PC-3 (cell line): ENCODE data around the gene SP7. TPM values are rescaled to one million over a fixed set of nuclear protein-coding genes. Genes with fewer than 3 reads are reported as not detected.
"Not testable (repeated sequence)": the region's sequence is repeated elsewhere in the genome, so short reads cannot be mapped to it uniquely, and the experiment has no call there.

Source experiments
- ATAC-seq: fragments of 200-7000 bp; cut with Tn5 transposase; 2 replicates; pipeline ENCODE4 v1.9.1; 2020; ENCODE audit warnings: mild to moderate bottlenecking, moderate library complexity
- BruUV-seq: library from RNA; stranded (reverse); fragments of 400-500 nt; replicated peaks from 2 replicates; lab custom pipeline; 2021; lab: Mats Ljungman, UMichigan
- CTCF ChIA-PET: fragments of 300-600 bp; sonication (Branson Sonifier 250); formaldehyde crosslinking; loops from one replicate; lab custom pipeline; 2022; ENCODE audit warnings: antibody characterized with exemption; lab: Charles Lee
- POLR2A ChIA-PET: fragments of 300-600 bp; sonication (Branson Sonifier 250); formaldehyde crosslinking; loops from one replicate; lab custom pipeline; 2022; ENCODE audit warnings: antibody characterized with exemption; ENCODE audit not compliant: unreplicated experiment; lab: Charles Lee
- DNase-seq: peaks from one replicate; pipeline ENCODE4 v3.0.0-alpha.2; 2015
- H2AFZ ChIP-seq: fragments of 300-600 bp; sonication (generic); 2 replicates; pipeline ENCODE4 v1.6.0; 2016; ENCODE audit warnings: antibody characterized with exemption, low read length
- H3F3A ChIP-seq: fragments of 300-600 bp; sonication (generic); one replicate; pipeline ENCODE4 v1.6.0; 2017; ENCODE audit warnings: antibody characterized with exemption, low read length, control low read depth, mild to moderate bottlenecking; ENCODE audit not compliant: unreplicated experiment
- H3K27ac ChIP-seq: fragments of 300-600 bp; sonication (generic); 2 replicates; pipeline ENCODE4 v1.5.1; 2016; ENCODE audit warnings: mild to moderate bottlenecking, low read length
- H3K27me3 ChIP-seq: fragments of 300-600 bp; sonication (generic); 2 replicates; pipeline ENCODE4 v1.6.1; 2016; ENCODE audit warnings: low read length, mixed read lengths
- H3K36me3 ChIP-seq: fragments of 300-600 bp; sonication (generic); 2 replicates; pipeline ENCODE4 v1.6.1; 2016; ENCODE audit warnings: low read depth, mixed run types, low read length, mixed read lengths
- H3K4me1 ChIP-seq: fragments of 300-600 bp; sonication (generic); 2 replicates; pipeline ENCODE4 v1.5.1; 2016; ENCODE audit warnings: low read length; ENCODE audit not compliant: insufficient read depth
- H3K4me2 ChIP-seq: fragments of 300-600 bp; sonication (generic); 2 replicates; pipeline ENCODE4 v1.6.0; 2016; ENCODE audit warnings: low read length
- H3K4me3 ChIP-seq: fragments of 300-600 bp; sonication (generic); 2 replicates; pipeline ENCODE4 v1.5.1; 2016; ENCODE audit warnings: mild to moderate bottlenecking, low read length, mixed read lengths
- H3K79me2 ChIP-seq: fragments of 300-600 bp; sonication (generic); 2 replicates; pipeline ENCODE4 v1.6.1; 2017; ENCODE audit warnings: low read length, mixed read lengths
- H3K9ac ChIP-seq: fragments of 300-600 bp; sonication (generic); 2 replicates; pipeline ENCODE4 v1.6.0; 2016; ENCODE audit warnings: mild to moderate bottlenecking, low read length
- H3K9me2 ChIP-seq: fragments of 300-600 bp; sonication (generic); replicated peaks from 2 replicates; pipeline ENCODE4 v1.6.1; 2016; ENCODE audit warnings: mixed run types, low read length, mixed read lengths
- H3K9me3 ChIP-seq: fragments of 300-600 bp; sonication (generic); 2 replicates; pipeline ENCODE4 v1.6.1; 2016; ENCODE audit warnings: low read length, mixed read lengths
- H4K20me1 ChIP-seq: fragments of 300-600 bp; sonication (generic); 2 replicates; pipeline ENCODE4 v1.6.1; 2016; ENCODE audit warnings: low read length, mixed read lengths
- CTCF ChIP-seq: fragments of 300-600 bp; sonication (generic); conservative IDR thresholded peaks from 2 replicates; pipeline ENCODE4 v1.5.1; 2017; ENCODE audit warnings: antibody characterized with exemption, low read depth, mild to moderate bottlenecking, low read length
- EZH2 ChIP-seq: fragments of 300-600 bp; sonication (generic); IDR thresholded peaks from one replicate; pipeline ENCODE4 v1.6.1; 2017; ENCODE audit warnings: antibody characterized with exemption, mild to moderate bottlenecking, low read length; ENCODE audit not compliant: unreplicated experiment
- EZH2phosphoT487 ChIP-seq: fragments of 300-600 bp; sonication (generic); IDR thresholded peaks from 2 replicates; pipeline ENCODE4 v1.6.1; 2018; ENCODE audit warnings: mild to moderate bottlenecking, antibody characterized with exemption, low read length, borderline replicate concordance
- intact Hi-C: fragments of 100-400 bp; cut with micrococcal nuclease; formaldehyde crosslinking; loops from 2 replicates; pipeline ENCODE4 v1.9.0; 2023
- total RNA-seq: library from RNA; depleted of rRNA; stranded (reverse); fragments of >200 nt; gene quantifications from 2 replicates; pipeline ENCODE4 v1.2.3, GENCODE V29; 2014

Gene SP7
- total RNA-seq, 1 experiment from 2014 or later, result not detected

- CTCF ChIA-PET, result interaction anchor here (2.4 kb wide), 1 partner anchor 23 kb away, joined by 10 read pairs; the partner anchor contains the start of gene AAAS
Measured at GRCh38 chr12:53298164-53298563, 38.0 kb downstream of the SP7 start.

GRCh38 chr12:53297106-53297505 lies 39.0 kb downstream of the SP7 start:
- H4K20me1 ChIP-seq, intact Hi-C loops, H3K27me3 ChIP-seq, DNase-seq, BruUV-seq, H3K9me2 ChIP-seq, H3K9me3 ChIP-seq, POLR2A ChIA-PET, ATAC-seq, H2AFZ ChIP-seq, H3F3A ChIP-seq: not testable (repeated sequence)
- peak overlapping the region; percentile 91; the same call in 1 of the 2 replicates for H3K9ac ChIP-seq
- H3K4me1 ChIP-seq, result peaks cover 49% of the 10 kb centered on the region
- peak overlapping the region; percentile 90 for H3K4me2 ChIP-seq
- CTCF ChIA-PET, result interaction anchor here (0.6 kb wide), 1 partner anchor 24 kb away, joined by 3 read pairs; the partner anchor contains the start of gene AAAS
- H3K4me3 ChIP-seq, result peak overlapping the region; percentile 96
- H3K27ac ChIP-seq, result peak overlapping the region; percentile 98
- H3K79me2 ChIP-seq, result peaks cover 52% of the 10 kb centered on the region
- H3K36me3 ChIP-seq, result peaks cover 21% of the 10 kb centered on the region

More at GRCh38 chr12:53298164-53298563, 38.0 kb downstream of the SP7 start:
- no peak overlapping the region for H2AFZ ChIP-seq
- DNase-seq, result peak; percentile 74
- intact Hi-C loops, result no loop called here
- peak overlapping the region; percentile 90 for H3K4me2 ChIP-seq
- H3F3A ChIP-seq, result peaks cover 9% of the 10 kb centered on the region
- ATAC-seq, result peak; percentile 1; the same call in 1 of the 2 replicates
- no peaks in the 10 kb centered on the region for H3K9me2 ChIP-seq
- H3K9me3 ChIP-seq, result no peaks in the 10 kb centered on the region
- H3K4me3 ChIP-seq, result peak overlapping the region; percentile 90
- no peak for TF ChIP-seq EZH2phosphoT487
- no peak for TF ChIP-seq EZH2
- TF ChIP-seq CTCF, result no peak
- peak overlapping the region; percentile 98 for H3K27ac ChIP-seq
- peaks cover 63% of the 10 kb centered on the region for H3K79me2 ChIP-seq
- no peaks in the 10 kb centered on the region for H3K27me3 ChIP-seq
- peak overlapping the region; percentile 91 for H3K9ac ChIP-seq
- H4K20me1 ChIP-seq, result no peaks in the 10 kb centered on the region
- peaks cover 19% of the 10 kb centered on the region; the same call in 1 of the 2 replicates for H3K36me3 ChIP-seq
- no TSS peak for BruUV-seq
- POLR2A ChIA-PET, result interaction anchor here (0.6 to 1.9 kb wide), 4 partner anchors 23 to 238 kb away, joined by 3 to 9 read pairs (median 4); partner anchors contain the start of gene AAAS
- H3K4me1 ChIP-seq, result peaks cover 49% of the 10 kb centered on the region

GRCh38 chr12:53295891-53296219 lies 40.3 kb downstream of the SP7 start:
- POLR2A ChIA-PET, result interaction anchor here (1.3 kb wide), 1 partner anchor 25 kb away, joined by 14 read pairs; the partner anchor contains the start of gene AAAS
- H3K4me3 ChIP-seq, result peak overlapping the region; percentile 96
- no peak for DNase-seq
- TF ChIP-seq EZH2phosphoT487, result no peak
- no peak for TF ChIP-seq EZH2
- no peak for TF ChIP-seq CTCF
- intact Hi-C loops, result loop anchor here (1.0 to 2.0 kb wide), 2 partner anchors 25 to 75 kb away; partner anchors contain the start of gene AAAS
- no peaks in the 10 kb centered on the region for H3K9me3 ChIP-seq
- H3F3A ChIP-seq, result peaks cover 9% of the 10 kb centered on the region
- H3K4me1 ChIP-seq, result peaks cover 44% of the 10 kb centered on the region
- peak overlapping the region; percentile 90 for H3K4me2 ChIP-seq
- peak overlapping the region; percentile 56 for H3K27ac ChIP-seq
- peaks cover 40% of the 10 kb centered on the region for H3K79me2 ChIP-seq
- H3K27me3 ChIP-seq, result no peaks in the 10 kb centered on the region
- peak overlapping the region; percentile 94 for H3K9ac ChIP-seq
- H4K20me1 ChIP-seq, result no peaks in the 10 kb centered on the region
- no peaks in the 10 kb centered on the region for H3K9me2 ChIP-seq
- ATAC-seq, result no peak
- peaks cover 25% of the 10 kb centered on the region for H3K36me3 ChIP-seq
- CTCF ChIA-PET, result interaction anchor here (0.6 to 1.0 kb wide), 3 partner anchors 26 to 129 kb away, joined by 3 to 6 read pairs (median 4); partner anchors contain the start of gene AAAS
- peak overlapping the region; percentile 89 for H2AFZ ChIP-seq
- BruUV-seq, result TSS peak; percentile 59
